GM19324 (cell line): Measurements from ENCODE around the gene HS3ST4.
"Not testable (repeated sequence)": the region's sequence is repeated elsewhere in the genome, so short reads cannot be mapped to it uniquely, and the experiment has no call there.

Experiments
- ATAC-seq: cut with Tn5 transposase; IDR thresholded peaks from one replicate; pipeline ENCODE4 v1.9.1; 2021; ENCODE audit warnings: mild to moderate bottlenecking, moderate library complexity; ENCODE audit not compliant: unreplicated experiment, low FRiP score

Gene HS3ST4

GRCh38 chr16:25959221-25959620, 267.5 kb downstream of the HS3ST4 start:
- no peak for ATAC-seq

DNA sequence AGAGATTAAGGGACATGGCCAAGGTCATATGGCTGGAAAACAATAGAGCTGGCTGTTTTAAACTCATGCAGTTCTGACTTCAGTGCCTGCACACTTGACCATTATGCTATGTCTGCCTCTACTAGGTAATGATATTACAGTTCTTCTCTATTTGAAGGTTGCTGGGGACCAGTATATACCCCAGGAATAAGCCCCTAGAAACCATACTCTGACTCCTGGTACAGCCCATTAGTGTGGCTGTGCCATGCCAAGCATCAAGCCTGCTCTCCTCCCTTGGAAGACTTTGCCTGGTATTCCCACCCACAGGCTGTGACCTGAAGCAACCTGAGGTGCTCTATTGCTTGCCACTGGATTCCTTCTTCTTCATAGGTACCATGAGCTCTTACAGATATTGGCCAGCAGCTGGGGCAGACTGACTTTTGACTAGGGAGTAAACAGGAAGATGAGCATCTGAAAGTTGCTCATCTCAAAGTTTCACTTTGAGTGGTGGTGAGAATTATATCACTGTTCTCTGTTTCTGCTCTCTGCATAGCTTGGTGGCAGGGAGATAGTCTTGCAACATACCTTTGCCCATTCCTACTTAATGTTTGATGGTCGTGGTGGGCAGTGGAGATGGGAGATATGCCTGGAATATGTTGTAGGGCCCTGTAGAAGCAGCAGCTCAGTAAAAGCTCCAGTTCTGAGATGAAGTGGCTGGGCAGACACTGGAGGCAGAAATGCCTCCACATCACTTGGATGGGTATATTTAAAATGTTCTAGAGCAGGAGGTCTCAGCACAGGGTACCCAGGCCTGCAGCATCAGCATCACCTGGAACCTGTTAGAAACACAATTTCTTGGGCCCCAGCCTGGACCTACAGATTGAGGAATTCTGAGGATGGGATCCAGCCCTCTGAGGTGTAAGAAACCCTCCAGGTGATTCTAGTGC, 274.7 kb downstream of the HS3ST4 start:
- ATAC-seq = no peak

DNA sequence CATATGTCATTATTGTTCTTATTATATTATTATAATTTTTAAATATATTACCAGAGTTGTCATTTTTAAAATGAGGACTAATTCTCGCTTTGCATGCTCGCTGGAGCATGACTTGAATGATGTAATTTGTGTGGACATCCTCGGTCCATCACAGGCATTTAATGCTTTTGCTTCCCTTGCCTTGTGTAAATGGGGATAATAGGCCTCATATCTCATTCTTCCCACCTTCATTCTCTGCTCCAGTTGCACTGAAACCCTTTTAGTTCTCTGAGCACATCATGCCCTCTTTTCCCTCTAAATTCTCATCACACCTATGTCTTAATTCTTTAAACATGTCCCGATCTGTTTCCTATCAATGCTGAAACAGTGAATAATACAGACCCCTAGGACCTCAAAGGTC, 285.4 kb downstream of the HS3ST4 start:
- ATAC-seq = no peak

GRCh38 chr16:25978218-25978617, 286.5 kb downstream of the HS3ST4 start:
- ATAC-seq = no peak

GRCh38 chr16:25988084-25988483, 296.3 kb downstream of the HS3ST4 start:
- ATAC-seq = no peak

GRCh38 chr16:25988882-25989281, 297.1 kb downstream of the HS3ST4 start:
- no peak for ATAC-seq

DNA sequence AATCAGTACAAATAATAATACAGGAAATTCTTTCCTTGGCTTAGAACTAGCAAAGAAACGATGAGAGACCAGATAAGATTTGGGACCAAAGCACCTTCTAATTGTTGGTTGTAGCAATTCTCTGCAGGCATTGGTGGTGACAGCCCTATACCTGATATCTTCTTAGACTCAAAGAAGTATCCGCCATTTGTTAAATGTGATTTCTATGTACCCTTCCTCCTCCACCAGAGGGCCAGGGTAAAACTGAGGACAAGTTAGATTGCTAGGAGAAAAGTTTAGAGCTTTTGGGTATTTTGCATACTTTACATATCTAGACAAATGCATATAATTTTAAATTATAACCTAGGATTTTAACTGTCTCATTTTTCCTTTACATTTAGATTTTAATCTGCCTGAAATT, 304.3 kb downstream of the HS3ST4 start:
- no peak for ATAC-seq

- no peak for ATAC-seq
Observed at GRCh38 chr16:26005336-26005735, 313.6 kb downstream of the HS3ST4 start.

DNA sequence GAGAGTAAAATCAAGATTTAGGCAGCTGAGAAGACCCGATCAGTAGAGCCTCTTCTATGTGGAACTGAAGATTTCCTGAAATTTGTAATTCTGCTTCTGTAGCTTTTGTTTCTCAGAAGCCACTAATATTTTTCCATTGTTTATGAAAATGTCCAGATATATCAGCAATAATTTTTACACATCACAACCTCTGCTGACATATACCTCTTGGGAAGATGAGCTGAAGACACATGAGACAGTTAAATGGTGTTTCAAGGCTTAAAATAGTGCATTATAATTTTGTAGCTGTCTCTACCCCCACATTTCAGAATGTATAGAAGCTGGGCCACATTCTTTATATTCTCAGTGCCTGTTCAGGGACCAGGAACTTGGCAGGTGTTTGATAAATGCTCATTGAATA, 320.6 kb downstream of the HS3ST4 start:
- ATAC-seq = no peak

- no peak for ATAC-seq
Observed at GRCh38 chr16:26015776-26016175, 324.0 kb downstream of the HS3ST4 start.

DNA sequence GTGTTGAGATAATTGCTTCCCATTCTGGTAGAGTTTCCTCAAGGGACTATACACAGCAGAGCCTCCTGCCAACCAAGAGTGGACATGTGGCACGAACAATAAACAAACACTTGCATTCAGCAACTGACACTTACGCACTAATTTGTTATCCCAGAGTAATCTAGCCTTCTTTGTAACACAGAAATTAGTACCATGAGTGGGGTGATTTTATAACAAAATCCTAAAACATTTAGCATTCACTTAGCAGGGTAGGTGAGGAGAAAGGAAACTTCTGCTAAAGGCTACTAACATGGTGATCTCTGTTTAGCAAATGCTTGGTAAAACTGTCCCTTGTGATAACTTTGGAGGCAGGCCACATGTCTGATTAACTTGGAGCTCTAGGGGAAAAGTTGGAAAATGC, 325.2 kb downstream of the HS3ST4 start:
- no peak for ATAC-seq

DNA sequence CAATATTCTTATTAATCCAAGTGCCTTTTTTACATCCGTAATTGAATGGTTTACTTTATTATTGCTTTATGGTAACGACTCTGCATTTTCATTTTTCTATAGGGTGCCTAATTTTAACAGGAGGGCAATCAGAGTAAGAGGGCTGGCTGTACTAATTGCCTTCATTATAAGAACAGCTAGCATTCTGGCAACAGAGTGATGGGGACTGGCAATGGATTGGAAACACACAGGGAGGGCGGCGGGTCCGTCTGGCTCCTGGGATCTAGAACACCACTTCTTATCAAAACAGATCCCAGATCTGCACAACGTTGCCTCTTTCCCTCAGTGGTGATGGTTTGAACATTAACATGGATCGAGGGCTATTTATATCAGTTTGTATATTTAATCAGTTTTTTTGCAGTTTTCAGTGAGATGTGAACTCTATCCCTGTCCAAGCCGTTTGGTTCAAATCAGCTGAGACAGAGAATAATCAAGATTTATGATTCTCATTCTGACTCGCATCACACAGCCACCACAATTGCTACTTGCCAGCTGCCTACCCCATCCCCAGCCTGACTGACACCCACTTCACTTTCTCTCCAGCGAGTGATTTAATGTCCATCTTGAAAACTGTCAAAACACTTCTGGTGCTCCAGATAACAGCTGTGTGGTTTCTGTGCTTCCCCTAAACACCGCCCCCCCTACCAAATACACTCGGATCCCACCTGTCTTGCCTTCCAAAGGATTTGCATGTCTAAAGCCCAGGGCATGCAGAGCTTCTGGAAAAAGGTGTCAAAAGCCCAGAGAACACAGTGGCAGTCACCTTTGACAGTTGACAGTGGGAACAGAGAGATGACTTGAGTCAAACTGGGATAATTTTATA, 327.9 kb downstream of the HS3ST4 start:
- ATAC-seq = no peak

DNA sequence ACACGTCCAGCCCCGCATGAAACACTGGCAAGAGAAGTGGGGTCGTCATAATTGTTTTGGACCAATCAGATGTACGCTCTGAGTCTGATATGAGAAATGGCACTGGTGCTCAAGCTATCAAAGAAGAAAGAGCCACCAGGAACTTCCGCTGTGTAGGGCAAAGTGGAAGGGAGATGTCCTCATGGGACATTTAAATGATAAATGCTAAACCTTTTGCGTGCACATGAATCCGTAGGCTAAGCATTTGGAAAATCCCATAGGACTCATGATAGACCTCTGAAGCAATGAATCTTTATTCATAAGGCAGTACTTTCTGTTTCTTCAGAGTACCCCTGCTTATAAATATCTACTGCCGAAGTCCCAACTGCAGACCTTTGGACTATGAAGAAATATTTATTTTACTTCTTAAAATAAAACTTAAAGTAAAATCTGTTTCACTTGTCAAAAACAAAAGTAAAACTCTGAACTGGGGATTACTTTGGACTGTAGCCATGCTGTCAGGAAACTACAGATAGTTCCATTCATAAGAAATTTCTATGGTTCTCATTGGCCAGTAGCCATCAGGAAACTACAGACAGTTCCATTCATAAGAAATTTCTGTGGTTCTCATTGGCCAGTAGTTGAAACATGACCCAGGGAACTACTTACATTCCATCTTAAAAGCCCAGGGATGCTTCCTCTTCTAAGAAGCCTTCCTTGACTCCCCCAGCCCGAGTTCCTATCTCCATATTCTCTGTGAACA, 335.1 kb downstream of the HS3ST4 start:
- no peak for ATAC-seq

DNA sequence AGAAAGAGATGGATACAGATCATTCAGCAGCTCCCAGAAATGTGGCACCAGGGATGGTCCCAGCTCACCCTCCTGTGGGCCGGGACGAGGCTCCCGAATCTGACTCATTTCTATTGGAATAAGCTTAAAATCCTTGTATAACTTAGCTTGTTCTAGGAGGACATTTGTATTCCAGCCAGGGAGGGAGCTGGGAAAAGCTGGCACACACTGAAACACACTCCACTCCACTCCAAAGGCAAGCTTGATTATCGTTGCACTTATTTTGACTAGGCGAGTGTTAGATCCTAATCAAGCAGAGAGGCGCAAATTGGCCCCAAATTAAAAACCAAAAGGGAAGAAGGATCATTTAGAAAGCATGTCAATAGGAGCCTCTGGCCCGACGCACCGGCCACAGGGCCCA, 339.5 kb downstream of the HS3ST4 start:
- ATAC-seq = no peak

GRCh38 chr16:26032661-26033060, 340.9 kb downstream of the HS3ST4 start:
- ATAC-seq = not testable (repeated sequence)

GRCh38 chr16:26041952-26042668, 350.4 kb downstream of the HS3ST4 start:
- no peak for ATAC-seq

DNA sequence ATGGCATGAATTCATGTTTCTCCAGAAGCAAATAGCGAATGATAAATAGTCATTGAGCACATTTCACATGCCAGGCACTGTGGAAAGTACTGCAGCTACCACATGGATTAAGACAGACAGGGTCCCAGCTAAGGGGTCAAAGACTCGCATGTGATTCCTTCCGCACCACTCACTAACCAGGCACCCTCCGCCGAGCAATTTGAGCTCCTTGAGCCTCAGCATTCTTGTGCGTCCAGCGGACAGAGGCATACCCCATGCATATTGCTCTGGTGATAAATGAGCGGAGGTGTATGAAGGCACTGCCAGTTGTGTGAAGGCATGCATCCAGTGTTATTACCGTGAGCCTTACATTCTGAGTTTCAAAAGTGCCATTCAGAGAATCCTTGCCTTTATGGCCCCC, 358.7 kb downstream of the HS3ST4 start:
- no peak for ATAC-seq

GRCh38 chr16:26051063-26051462, 359.3 kb downstream of the HS3ST4 start:
- ATAC-seq = no peak

DNA sequence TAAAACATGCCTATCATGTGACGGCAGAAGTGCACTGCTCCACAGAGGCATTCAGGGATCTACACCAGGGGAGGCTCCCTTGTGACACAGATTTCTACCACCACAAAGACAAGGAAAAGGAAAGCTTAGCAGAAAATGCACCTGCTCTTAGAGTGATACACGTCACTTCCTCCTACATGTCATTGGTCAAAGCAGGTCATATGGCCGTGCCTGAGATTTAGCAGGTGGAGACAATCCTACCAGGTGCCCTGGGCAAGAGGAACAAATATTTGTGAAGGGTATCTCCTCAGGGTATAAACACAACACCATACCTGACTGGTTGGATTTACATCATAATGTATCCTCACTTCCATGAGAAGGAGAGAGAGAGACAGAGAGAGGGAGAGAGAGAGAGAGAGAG, 362.1 kb downstream of the HS3ST4 start:
- no peak for ATAC-seq

DNA sequence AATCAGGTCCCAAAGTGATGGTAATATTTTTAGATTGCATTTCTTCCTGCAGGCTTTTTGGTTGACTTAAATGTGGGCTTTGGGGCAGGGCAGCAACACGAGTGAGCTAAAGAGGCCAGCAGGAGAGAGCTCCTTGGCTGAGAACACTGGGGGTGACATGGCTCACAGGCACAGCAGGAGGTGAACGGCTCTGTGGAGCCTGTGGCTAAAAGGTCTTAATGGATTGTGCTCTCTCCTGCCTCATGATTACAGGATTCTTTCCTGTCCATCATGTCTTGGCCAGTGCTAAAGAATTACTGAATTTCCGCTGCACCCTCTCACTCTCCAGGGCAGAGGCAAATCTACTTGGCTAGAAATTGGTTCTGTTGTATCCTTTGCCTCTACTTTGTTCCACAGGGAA, 366.6 kb downstream of the HS3ST4 start:
- no peak for ATAC-seq
